Loucy (cell line): Measurements from ENCODE around the gene PCK1.

ENCODE experiments used
- H2AFZ ChIP-seq: fragments of 200-600 bp; sonication (generic); 2 replicates; pipeline ENCODE4 v1.6.0; 2016; ENCODE audit warnings: antibody characterized with exemption, mild to moderate bottlenecking, low read length, moderate library complexity
- H3F3A ChIP-seq: fragments of 200-600 bp; 2 replicates; pipeline ENCODE4 v1.6.0; 2016; ENCODE audit warnings: antibody characterized with exemption, low read depth, mild to moderate bottlenecking
- H3K27me3 ChIP-seq: fragments of 200-600 bp; sonication (generic); 2 replicates; pipeline ENCODE4 v1.6.1; 2014; ENCODE audit warnings: low read length, mild to moderate bottlenecking; ENCODE audit not compliant: insufficient read depth, poor library complexity, severe bottlenecking
- H3K36me3 ChIP-seq: fragments of 200-600 bp; sonication (generic); 2 replicates; pipeline ENCODE4 v1.6.1; 2016; ENCODE audit warnings: low read length; ENCODE audit not compliant: insufficient read depth
- H3K4me1 ChIP-seq: fragments of 200-600 bp; sonication (generic); 2 replicates; pipeline ENCODE4 v1.5.1; 2014; ENCODE audit warnings: low read length, mild to moderate bottlenecking; ENCODE audit not compliant: insufficient read depth, poor library complexity, severe bottlenecking
- H3K4me2 ChIP-seq: fragments of 200-600 bp; sonication (generic); 2 replicates; pipeline ENCODE4 v1.6.0; 2014; ENCODE audit warnings: antibody characterized with exemption, low read length, low read depth, mild to moderate bottlenecking; ENCODE audit not compliant: poor library complexity, severe bottlenecking
- H3K4me3 ChIP-seq: fragments of 200-600 bp; sonication (generic); 2 replicates; pipeline ENCODE4 v1.5.1; 2014; ENCODE audit warnings: low read length, mild to moderate bottlenecking, mixed read lengths; ENCODE audit not compliant: poor library complexity, severe bottlenecking
- H3K79me2 ChIP-seq: fragments of 200-600 bp; sonication (generic); 2 replicates; pipeline ENCODE4 v1.6.1; 2014; ENCODE audit warnings: low read length; ENCODE audit not compliant: insufficient read depth
- H3K9ac ChIP-seq: fragments of 200-600 bp; sonication (generic); 2 replicates; pipeline ENCODE4 v1.6.0; 2014; ENCODE audit warnings: mild to moderate bottlenecking, low read depth, low read length, moderate library complexity; ENCODE audit not compliant: poor library complexity, severe bottlenecking
- H3K9me2 ChIP-seq: fragments of 200-600 bp; sonication (generic); replicated peaks from 2 replicates; pipeline ENCODE4 v1.6.1; 2016; ENCODE audit warnings: low read depth, low read length, mixed read lengths
- H3K9me3 ChIP-seq: fragments of 200-600 bp; sonication (generic); 2 replicates; pipeline ENCODE4 v1.6.1; 2014; ENCODE audit warnings: mild to moderate bottlenecking, antibody characterized with exemption, low read length, low read depth; ENCODE audit not compliant: insufficient read depth
- H4K20me1 ChIP-seq: fragments of 200-600 bp; sonication (generic); 2 replicates; pipeline ENCODE4 v1.6.0; 2014; ENCODE audit warnings: antibody characterized with exemption, low read length, mild to moderate bottlenecking; ENCODE audit not compliant: insufficient read depth, poor library complexity, severe bottlenecking
- CTCF ChIP-seq: fragments of 200-600 bp; sonication (generic); conservative IDR thresholded peaks from 2 replicates; pipeline ENCODE4 v1.5.1; 2014; ENCODE audit warnings: mild to moderate bottlenecking, antibody characterized with exemption, low read length
- EZH2phosphoT487 ChIP-seq: fragments of 200-600 bp; IDR thresholded peaks from 2 replicates; pipeline ENCODE4 v1.6.1; 2018; ENCODE audit warnings: antibody characterized with exemption, mild to moderate bottlenecking, moderate library complexity, borderline replicate concordance

PCK1 gene

GRCh38 chr20:57605878-57606277 is 45.0 kb downstream of the PCK1 start:
- H3K27me3 ChIP-seq = no peaks in the 10 kb centered on the region
- H3K4me3 ChIP-seq = no peak overlapping the region
- H3K9ac ChIP-seq = no peak overlapping the region
- no peak overlapping the region for H3K4me2 ChIP-seq
- no peaks in the 10 kb centered on the region for H3F3A ChIP-seq
- H3K9me3 ChIP-seq = no peaks in the 10 kb centered on the region
- H3K79me2 ChIP-seq = no peaks in the 10 kb centered on the region
- no peaks in the 10 kb centered on the region for H3K4me1 ChIP-seq
- H2AFZ ChIP-seq = no peak overlapping the region
- H3K9me2 ChIP-seq = no peaks in the 10 kb centered on the region
- H4K20me1 ChIP-seq = no peaks in the 10 kb centered on the region
- H3K36me3 ChIP-seq = no peaks in the 10 kb centered on the region
- TF ChIP-seq EZH2phosphoT487 (no peak), CTCF (no peak)

DNA sequence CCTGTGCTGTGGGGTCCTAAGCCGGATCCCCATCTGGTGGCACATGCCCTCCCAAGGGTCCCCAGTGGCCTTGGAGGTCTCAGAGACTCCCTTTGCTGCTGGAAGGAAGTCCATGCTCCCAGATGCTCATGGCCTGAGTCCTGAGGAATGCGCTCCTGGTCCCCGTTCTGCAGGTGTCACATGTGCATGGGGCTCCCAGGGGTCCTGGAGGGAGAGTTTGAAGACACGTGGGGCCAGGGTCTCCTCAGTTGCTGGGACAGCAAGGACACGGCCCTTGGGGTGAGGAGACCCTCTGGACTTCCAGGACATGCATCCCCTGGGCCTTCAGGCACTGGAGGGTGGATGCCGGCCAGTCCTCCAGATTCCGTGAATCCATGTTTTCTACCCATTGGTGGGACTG is 47.6 kb downstream of the PCK1 start:
- Histone ChIP-seq H3K9me2 (no peaks in the 10 kb centered on the region), H3K36me3 (no peaks in the 10 kb centered on the region), H3K9ac (no peak overlapping the region), H3K4me3 (no peak overlapping the region), H3K27me3 (no peaks in the 10 kb centered on the region), H2AFZ (no peak overlapping the region), H3K4me2 (no peak overlapping the region), H3F3A (no peaks in the 10 kb centered on the region), H3K79me2 (no peaks in the 10 kb centered on the region), H4K20me1 (no peaks in the 10 kb centered on the region), H3K4me1 (no peaks in the 10 kb centered on the region), H3K9me3 (no peaks in the 10 kb centered on the region)
- TF ChIP-seq CTCF (no peak), EZH2phosphoT487 (no peak)

GRCh38 chr20:57609086-57609841 is 48.4 kb downstream of the PCK1 start:
- H3K9me2 ChIP-seq = no peaks in the 10 kb centered on the region
- no peaks in the 10 kb centered on the region for H3K4me1 ChIP-seq
- TF ChIP-seq EZH2phosphoT487 (no peak), CTCF (no peak)
- H3K4me3 ChIP-seq = no peak overlapping the region
- H3K36me3 ChIP-seq = no peaks in the 10 kb centered on the region
- no peaks in the 10 kb centered on the region for H3K9me3 ChIP-seq
- H4K20me1 ChIP-seq = no peaks in the 10 kb centered on the region
- H3K9ac ChIP-seq = no peak overlapping the region
- no peaks in the 10 kb centered on the region for H3K79me2 ChIP-seq
- no peak overlapping the region for H3K4me2 ChIP-seq
- no peaks in the 10 kb centered on the region for H3K27me3 ChIP-seq
- no peaks in the 10 kb centered on the region for H3F3A ChIP-seq
- H2AFZ ChIP-seq = no peak overlapping the region
